ENCODE measurements around the gene PRDM10. TPM values are rescaled to one million over a fixed set of nuclear protein-coding genes. Genes with fewer than 3 reads are reported as not detected.
"Not testable (repeated sequence)": the region's sequence is repeated elsewhere in the genome, so short reads cannot be mapped to it uniquely, and the experiment has no call there.

The PRDM10 gene
- total and polyA plus RNA-seq, 10 donors: 1.6 to 16.2 (median 10.3) TPM

- Histone ChIP-seq H3K27ac (no peak overlapping the region), H3K36me3 (peaks cover 19 to 100% (median 100%) of the 10 kb centered on the region in 6 donors), H3K4me1 (no peaks in the 10 kb centered on the region), H3K9me3 (no peaks in the 10 kb centered on the region), H3K4me3 (no peak overlapping the region), H3K27me3 (replicated peaks in 1 of 7) (no peaks in the 10 kb centered on the region)
- no peak for DNase-seq
- WGBS, 5 donors: 89 to 99% (median 94%) methylated on average over 3 of the region's 3 CpGs
- no peak for TF ChIP-seq POLR2AphosphoS5 (IDR thresholded peaks at IDR 0.05)
- no peak for TF ChIP-seq POLR2A (IDR thresholded peaks at IDR 0.05)
- TF ChIP-seq, protein P1, sequence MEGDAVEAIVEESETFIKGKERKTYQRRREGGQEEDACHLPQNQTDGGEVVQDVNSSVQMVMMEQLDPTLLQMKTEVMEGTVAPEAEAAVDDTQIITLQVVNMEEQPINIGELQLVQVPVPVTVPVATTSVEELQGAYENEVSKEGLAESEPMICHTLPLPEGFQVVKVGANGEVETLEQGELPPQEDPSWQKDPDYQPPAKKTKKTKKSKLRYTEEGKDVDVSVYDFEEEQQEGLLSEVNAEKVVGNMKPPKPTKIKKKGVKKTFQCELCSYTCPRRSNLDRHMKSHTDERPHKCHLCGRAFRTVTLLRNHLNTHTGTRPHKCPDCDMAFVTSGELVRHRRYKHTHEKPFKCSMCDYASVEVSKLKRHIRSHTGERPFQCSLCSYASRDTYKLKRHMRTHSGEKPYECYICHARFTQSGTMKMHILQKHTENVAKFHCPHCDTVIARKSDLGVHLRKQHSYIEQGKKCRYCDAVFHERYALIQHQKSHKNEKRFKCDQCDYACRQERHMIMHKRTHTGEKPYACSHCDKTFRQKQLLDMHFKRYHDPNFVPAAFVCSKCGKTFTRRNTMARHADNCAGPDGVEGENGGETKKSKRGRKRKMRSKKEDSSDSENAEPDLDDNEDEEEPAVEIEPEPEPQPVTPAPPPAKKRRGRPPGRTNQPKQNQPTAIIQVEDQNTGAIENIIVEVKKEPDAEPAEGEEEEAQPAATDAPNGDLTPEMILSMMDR (IDR thresholded peaks at IDR 0.05 in 8 of 11, conservative IDR thresholded peaks at IDR 0.05 in 3 of 11): no peak
- intact Hi-C loops (cut with DNase I; ENCODE audit: low total_unique reads): no loop called here
These were observed 122.3 kb downstream of the PRDM10 start for GRCh38 chr11:129880311-129880710.

- no peak overlapping the region for H3K27ac ChIP-seq
- H3K4me3 ChIP-seq: no peak overlapping the region
- intact Hi-C loops (cut with DNase I; ENCODE audit: low total_unique reads): no loop called here
- DNase-seq: no peak
- H3K27me3 ChIP-seq (replicated peaks in 1 of 7): no peaks in the 10 kb centered on the region
- TF ChIP-seq, protein P1 (IDR thresholded peaks at IDR 0.05 in 8 of 11, conservative IDR thresholded peaks at IDR 0.05 in 3 of 11): no peak
- no peak for TF ChIP-seq POLR2A (IDR thresholded peaks at IDR 0.05)
- no peak for TF ChIP-seq POLR2AphosphoS5 (IDR thresholded peaks at IDR 0.05)
- no peaks in the 10 kb centered on the region for H3K4me1 ChIP-seq
- 92 to 94% (median 94%) methylated on average over 7 of the region's 7 CpGs for WGBS, 5 donors
- H3K36me3 ChIP-seq: peaks cover 0 to 100% (median 95%) of the 10 kb centered on the region in 6 donors
- no peaks in the 10 kb centered on the region for H3K9me3 ChIP-seq
These were observed 130.7 kb downstream of the PRDM10 start for GRCh38 chr11:129871914-129872313.

- H3K4me3 ChIP-seq; H3K9me3 ChIP-seq; H3K27me3 ChIP-seq (replicated peaks in 1 of 7); H3K27ac ChIP-seq; DNase-seq; intact Hi-C loops (cut with DNase I; ENCODE audit: low total_unique reads); H3K4me1 ChIP-seq: not testable (repeated sequence)
- H3K36me3 ChIP-seq: peaks cover 0 to 100% (median 91%) of the 10 kb centered on the region in 6 donors
- 93 to 96% (median 94%) methylated on average over 16 of the region's 16 CpGs for WGBS, 5 donors
These were observed 134.0 kb downstream of the PRDM10 start for GRCh38 chr11:129868626-129869025.

- H3K36me3 ChIP-seq: peaks cover 0 to 100% (median 85%) of the 10 kb centered on the region in 6 donors
- H3K4me3 ChIP-seq: no peak overlapping the region
- WGBS, 5 donors: 88 to 95% (median 89%) methylated on average over 3 of the region's 3 CpGs
- H3K9me3 ChIP-seq: no peaks in the 10 kb centered on the region
- no peak for DNase-seq
- intact Hi-C loops (cut with DNase I; ENCODE audit: low total_unique reads): no loop called here
- H3K27ac ChIP-seq: no peak overlapping the region
- no peaks in the 10 kb centered on the region for H3K4me1 ChIP-seq
- H3K27me3 ChIP-seq (replicated peaks in 1 of 7): no peaks in the 10 kb centered on the region
- TF ChIP-seq POLR2A (IDR thresholded peaks at IDR 0.05): no peak
- TF ChIP-seq, protein P1 (IDR thresholded peaks at IDR 0.05 in 8 of 11, conservative IDR thresholded peaks at IDR 0.05 in 3 of 11): no peak
These were observed 136.3 kb downstream of the PRDM10 start for GRCh38 chr11:129866311-129866710.

- Histone ChIP-seq H3K4me1 (no peaks in the 10 kb centered on the region), H3K4me3 (no peak overlapping the region), H3K36me3 (peaks cover 0 to 100% (median 83%) of the 10 kb centered on the region in 6 donors), H3K27me3 (replicated peaks in 1 of 7) (no peaks in the 10 kb centered on the region), H3K9me3 (no peaks in the 10 kb centered on the region), H3K27ac (no peak overlapping the region)
- TF ChIP-seq POLR2A (IDR thresholded peaks at IDR 0.05) (no peak), POLR2AphosphoS5 (IDR thresholded peaks at IDR 0.05) (no peak)
- TF ChIP-seq, protein P1 (IDR thresholded peaks at IDR 0.05 in 8 of 11, conservative IDR thresholded peaks at IDR 0.05 in 3 of 11): no peak
- 45 to 68% (median 64%) methylated on average over 4 of the region's 4 CpGs for WGBS, 5 donors
- no peak for DNase-seq
- intact Hi-C loops (cut with DNase I; ENCODE audit: low total_unique reads): no loop called here
These were observed 136.9 kb downstream of the PRDM10 start for GRCh38 chr11:129865701-129866100.
